A549 (cell line): ENCODE measurements around the gene WDR45B. TPM values are rescaled to one million over a fixed set of nuclear protein-coding genes. Genes with fewer than 3 reads are reported as not detected.
"Not testable (repeated sequence)": the region's sequence is repeated elsewhere in the genome, so short reads cannot be mapped to it uniquely, and the experiment has no call there.

Source experiments
- ATAC-seq, 2 experiments: fragments of 200-7000 bp in 1 of 2; fragments of >200 bp in 1 of 2; cut with Nextera tagmentation in 1 of 2; cut with Tn5 transposase in 1 of 2; 3 replicates each; pipeline versions ENCODE4 v1.8.0 to v1.9.1; 2018 to 2020; ENCODE audit warnings: mild to moderate bottlenecking in 1 of 2, moderate library complexity in 1 of 2
- CTCF ChIA-PET: fragments of 300-600 bp; sonication (Branson Sonifier 250); formaldehyde crosslinking; extraction: SDS; loops from one replicate; lab custom pipeline; 2021; ENCODE audit warnings: antibody characterized with exemption, inconsistent platforms; lab: Yijun Ruan, JAX
- POLR2A ChIA-PET: fragments of 350-600 bp; formaldehyde crosslinking; extraction: SDS; loops from one replicate; lab custom pipeline; 2021; ENCODE audit warnings: antibody characterized with exemption, inconsistent platforms; lab: Yijun Ruan, JAX
- DNase-seq, 2 experiments: peaks; one replicate each; pipeline versions ENCODE4 v3.0.0 to v3.0.0-alpha.2; 2011 to 2016; ENCODE audit warnings: low read depth in 1 of 2, low spot score in 1 of 2
- FAIRE-seq: peaks from 2 replicates; lab custom pipeline; 2011; peaks lifted over from hg19 to GRCh38; lab: Jason Lieb, UNC
- H3K27ac ChIP-seq, 2 experiments: fragments of >200 bp; sonication (Bioruptor Twin); formaldehyde crosslinking; 3 replicates each; pipeline ENCODE4 v1.5.1; 2016 to 2017
- H3K4me1 ChIP-seq: fragments of >200 bp; sonication (Bioruptor Twin); formaldehyde crosslinking; 3 replicates; pipeline ENCODE4 v1.6.1; 2016
- H3K4me2 ChIP-seq: fragments of >200 bp; sonication (Bioruptor Twin); formaldehyde crosslinking; 3 replicates; pipeline ENCODE4 v1.6.1; 2016
- H3K4me3 ChIP-seq: fragments of >200 bp; sonication (Bioruptor Twin); formaldehyde crosslinking; 3 replicates; pipeline ENCODE4 v1.5.1; 2016
- H3K9me3 ChIP-seq: fragments of >200 bp; sonication (Bioruptor Twin); formaldehyde crosslinking; 3 replicates; pipeline ENCODE4 v1.6.1; 2016
- ATOH8 ChIP-seq: fragments of 250-450 bp; sonication (Bioruptor Pico); IDR thresholded peaks from 2 replicates; pipeline ENCODE4 v1.5.0; 2020; ENCODE audit warnings: low read depth, mild to moderate bottlenecking, moderate library complexity
- BHLHE40 ChIP-seq: IDR thresholded peaks from 2 replicates; pipeline ENCODE4 v1.6.1; 2012; ENCODE audit warnings: low read depth, low read length, inconsistent platforms
- CBX2 ChIP-seq: fragments of 200-600 bp; sonication (generic); IDR thresholded peaks from 2 replicates; pipeline ENCODE4 v1.6.1; 2016; ENCODE audit warnings: low read depth, mild to moderate bottlenecking, borderline replicate concordance
- CBX8 ChIP-seq: fragments of 200-600 bp; sonication (generic); IDR thresholded peaks from 2 replicates; pipeline ENCODE4 v1.6.1; 2016
- CHD4 ChIP-seq: fragments of 200-600 bp; sonication (generic); IDR thresholded peaks from 2 replicates; pipeline ENCODE4 v1.6.1; 2016; ENCODE audit warnings: antibody characterized with exemption, mild to moderate bottlenecking, borderline replicate concordance
- CTCF ChIP-seq: fragments of >200 bp; sonication (Bioruptor Twin); formaldehyde crosslinking; IDR thresholded peaks from 3 replicates; pipeline ENCODE4 v1.5.1; 2016
- EP300 ChIP-seq, 2 experiments: fragments of >200 bp; sonication (Bioruptor Twin); formaldehyde crosslinking; IDR thresholded peaks; 2 replicates in 1 of 2; 3 replicates in 1 of 2; pipeline ENCODE4 v1.6.1; 2016 to 2017
- ESRRA ChIP-seq: fragments of 150-350 bp; IDR thresholded peaks from 2 replicates; pipeline ENCODE4 v1.6.1; 2014; ENCODE audit warnings: mild to moderate bottlenecking, low read length, borderline replicate concordance
- FOSL2 ChIP-seq, 2 experiments: fragments of 450-650 bp in 1 of 2; fragments of >200 bp in 1 of 2; sonication (Bioruptor Twin) in 1 of 2; formaldehyde crosslinking; IDR thresholded peaks; 2 replicates each; pipeline versions ENCODE4 v1.5.0 to v1.6.1; 2016 to 2020; ENCODE audit warnings: mild to moderate bottlenecking in 1 of 2, moderate library complexity in 1 of 2
- FOXS1 ChIP-seq: fragments of 250-450 bp; sonication (Bioruptor Pico); IDR thresholded peaks from 2 replicates; pipeline ENCODE4 v1.5.0; 2020; ENCODE audit warnings: mild to moderate bottlenecking, moderate library complexity
- HOXB5 ChIP-seq: fragments of 250-450 bp; sonication (Bioruptor Pico); IDR thresholded peaks from 2 replicates; pipeline ENCODE4 v1.5.0; 2020; ENCODE audit warnings: mild to moderate bottlenecking, moderate library complexity
- JUN ChIP-seq, 2 experiments: fragments of >200 bp; sonication (Bioruptor Twin); formaldehyde crosslinking; IDR thresholded peaks; 2 replicates in 1 of 2; 3 replicates in 1 of 2; pipeline ENCODE4 v1.6.1; 2016 to 2017
- KDM5A ChIP-seq: fragments of 200-600 bp; sonication (generic); IDR thresholded peaks from 2 replicates; pipeline ENCODE4 v1.6.1; 2016; ENCODE audit warnings: antibody characterized with exemption, mild to moderate bottlenecking
- MAX ChIP-seq: IDR thresholded peaks from 2 replicates; pipeline ENCODE4 v1.6.1; 2012
- NR3C1 ChIP-seq: fragments of >200 bp; sonication (Bioruptor Twin); formaldehyde crosslinking; IDR thresholded peaks from 3 replicates; pipeline ENCODE4 v1.6.1; 2017
- RCOR1 ChIP-seq: fragments of 150-350 bp; IDR thresholded peaks from 2 replicates; pipeline ENCODE4 v1.6.1; 2014; ENCODE audit warnings: antibody characterized with exemption, low read length, low read depth
- SREBF2 ChIP-seq: fragments of 450-650 bp; IDR thresholded peaks from 2 replicates; pipeline ENCODE4 v1.6.1; 2014; ENCODE audit warnings: mild to moderate bottlenecking, moderate library complexity
- TP53 ChIP-seq: fragments of 250-450 bp; sonication (Bioruptor Pico); IDR thresholded peaks from 2 replicates; pipeline ENCODE4 v1.5.0; 2021; ENCODE audit warnings: mild to moderate bottlenecking, moderate library complexity
- WGBS: methylation state at CpG from one replicate; pipeline ENCODE4 v1.1.6; 2017; ENCODE audit errors: missing lambda C conversion rate; 5-methylcytosine and 5-hydroxymethylcytosine counted together
- polyA plus RNA-seq, 4 experiments: library from polyadenylated mRNA; depleted of rRNA in 3 of 4; stranded (reverse); fragments of >200 nt; fragmentation: RNase III in 1 of 4; extraction: RNeasy Plus Mini Kit Qiagen cat#74134 plus additional on column Dnase treatment in 1 of 4; gene quantifications; 2 replicates in 3 of 4; 3 replicates in 1 of 4; pipeline ENCODE4 v1.2.3, GENCODE V29; 2011 to 2017

The WDR45B gene
- polyA plus RNA-seq, 2 of the 4 experiments (the other 2 are of a cell fraction) = 88.2 to 124 TPM

- no peak overlapping the region for H3K4me3 ChIP-seq
- WGBS = 96% methylated on average over 17 of the region's 18 CpGs
- no peak for FAIRE-seq
- H3K4me1 ChIP-seq = peaks cover 9% of the 10 kb centered on the region; the same call in 1 of the 3 replicates
- ATAC-seq = no peak
- no peak overlapping the region for H3K4me2 ChIP-seq
- H3K27ac ChIP-seq = no peak overlapping the region
- no peaks in the 10 kb centered on the region for H3K9me3 ChIP-seq
- ChIA-PET CTCF (interaction anchor here (1.2 to 1.4 kb wide), 3 partner anchors 14 to 212 kb away, joined by 3 to 4 read pairs (median 4); no protein-coding TSS in a partner anchor), POLR2A (no interaction called here)
- TF ChIP-seq CTCF = no peak
- TF ChIP-seq JUN (IDR thresholded peaks at IDR 0.05) = no peak
- TF ChIP-seq ATOH8 (CRISPR knock-in tag) = no peak
- no peak for TF ChIP-seq HOXB5
- TF ChIP-seq CBX2 = no peak
- DNase-seq = no peak
These were observed 70.9 kb downstream of the WDR45B start for GRCh38 chr17:82577300-82577699.

GRCh38 chr17:82575581-82576221 lies 72.5 kb downstream of the WDR45B start:
- CTCF ChIA-PET, FAIRE-seq, H3K4me3 ChIP-seq, ATAC-seq, H3K4me1 ChIP-seq, H3K9me3 ChIP-seq, POLR2A ChIA-PET, DNase-seq, H3K4me2 ChIP-seq, H3K27ac ChIP-seq: not testable (repeated sequence)
- WGBS = 95% methylated on average over 35 of the region's 52 CpGs

GRCh38 chr17:82574041-82574440 lies 74.2 kb downstream of the WDR45B start:
- TF ChIP-seq FOXS1 (no peak), ESRRA (no peak), BHLHE40 (no peak), MAX (no peak), CHD4 (no peak)
- WGBS = 87% methylated on average over 11 of the region's 11 CpGs
- peaks cover 2% of the 10 kb centered on the region for H3K4me1 ChIP-seq
- H3K4me2 ChIP-seq = no peak overlapping the region
- H3K27ac ChIP-seq = no peak overlapping the region
- DNase-seq (no peak), ATAC-seq (no peak), FAIRE-seq (no peak)
- H3K9me3 ChIP-seq = no peaks in the 10 kb centered on the region
- ChIA-PET CTCF (interaction anchor here (0.6 to 1.9 kb wide), 4 partner anchors 19 to 139 kb away, joined by 3 to 5 read pairs (median 3); no protein-coding TSS in a partner anchor), POLR2A (no interaction called here)
- H3K4me3 ChIP-seq = no peak overlapping the region

GRCh38 chr17:82571855-82572254 lies 76.4 kb downstream of the WDR45B start:
- FAIRE-seq = no peak
- no peak overlapping the region for H3K4me3 ChIP-seq
- no peak overlapping the region for H3K27ac ChIP-seq
- CTCF ChIA-PET = interaction anchor here (0.9 to 1.0 kb wide), 2 partner anchors 18 to 221 kb away, joined by 3 read pairs; no protein-coding TSS in a partner anchor
- no peak overlapping the region for H3K4me2 ChIP-seq
- TF ChIP-seq FOSL2 (IDR thresholded peaks at IDR 0.05) (no peak), FOSL2 (CRISPR knock-in tag; IDR thresholded peaks at IDR 0.05) (no peak), HOXB5 (no peak), EP300 (IDR thresholded peaks at IDR 0.05) (no peak), SREBF2 (no peak), RCOR1 (no peak), CBX8 (no peak), CHD4 (no peak), KDM5A (no peak), TP53 (CRISPR knock-in tag) (no peak), NR3C1 (no peak)
- POLR2A ChIA-PET = no interaction called here
- H3K4me1 ChIP-seq = peaks cover 23% of the 10 kb centered on the region
- no peak for DNase-seq
- WGBS = 89% methylated on average over 6 of the region's 6 CpGs
- no peak for ATAC-seq
- no peaks in the 10 kb centered on the region for H3K9me3 ChIP-seq
